Measurements from ENCODE around the gene MOB2.

Gene MOB2

GRCh38 chr11:1486054-1486825 is at the start of gene MOB2:
Gene MOB2 (minus strand): TSS chr11:1486779. CDS start chr11:1486556, 223 bp downstream.
- no peak for TF ChIP-seq CTCF (IDR thresholded peaks at IDR 0.05; ENCODE audit: control insufficient read depth, extremely low read depth, insufficient read depth)
- H3K4me3 ChIP-seq (ENCODE audit: low read depth, low read length): no peak within 1 kb of the TSS
- DNase-seq (ENCODE audit: low read depth): no peak

GRCh38 chr11:1534682-1535081 is 48.1 kb upstream of the MOB2 start:
- DNase-seq (ENCODE audit: low read depth): no peak
- TF ChIP-seq CTCF (IDR thresholded peaks at IDR 0.05; ENCODE audit: control insufficient read depth, extremely low read depth, insufficient read depth): no peak
- H3K4me3 ChIP-seq (ENCODE audit: low read depth, low read length): no peak overlapping the region

- no peak for TF ChIP-seq CTCF (IDR thresholded peaks at IDR 0.05; ENCODE audit: control insufficient read depth, extremely low read depth, insufficient read depth)
- no peak overlapping the region for H3K4me3 ChIP-seq (ENCODE audit: low read depth, low read length)
- no peak for DNase-seq (ENCODE audit: low read depth)
Measured at GRCh38 chr11:1534171-1534570, 47.6 kb upstream of the MOB2 start.

DNA sequence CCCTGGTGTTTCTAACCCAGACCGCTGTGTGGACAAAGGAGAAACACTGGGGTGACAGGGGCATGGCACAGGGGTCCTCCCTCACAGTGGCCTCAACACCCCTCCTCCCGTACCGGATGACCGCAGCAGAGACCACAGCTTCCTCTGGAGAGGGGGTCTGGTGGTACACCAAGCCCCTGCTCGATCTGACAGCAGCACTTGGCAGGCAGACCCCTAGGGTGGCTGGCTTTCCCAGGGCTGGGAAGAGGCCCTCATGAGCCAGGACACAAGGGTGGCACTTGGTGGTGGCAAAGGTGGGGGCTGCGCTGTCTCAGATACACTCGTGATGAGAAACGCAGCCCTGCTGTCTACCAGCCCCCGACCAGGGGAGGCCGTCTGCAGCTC is 46.8 kb upstream of the MOB2 start:
- no peak overlapping the region for H3K4me3 ChIP-seq (ENCODE audit: low read depth, low read length)
- no peak for DNase-seq (ENCODE audit: low read depth)
- no peak for TF ChIP-seq CTCF (IDR thresholded peaks at IDR 0.05; ENCODE audit: control insufficient read depth, extremely low read depth, insufficient read depth)

DNA sequence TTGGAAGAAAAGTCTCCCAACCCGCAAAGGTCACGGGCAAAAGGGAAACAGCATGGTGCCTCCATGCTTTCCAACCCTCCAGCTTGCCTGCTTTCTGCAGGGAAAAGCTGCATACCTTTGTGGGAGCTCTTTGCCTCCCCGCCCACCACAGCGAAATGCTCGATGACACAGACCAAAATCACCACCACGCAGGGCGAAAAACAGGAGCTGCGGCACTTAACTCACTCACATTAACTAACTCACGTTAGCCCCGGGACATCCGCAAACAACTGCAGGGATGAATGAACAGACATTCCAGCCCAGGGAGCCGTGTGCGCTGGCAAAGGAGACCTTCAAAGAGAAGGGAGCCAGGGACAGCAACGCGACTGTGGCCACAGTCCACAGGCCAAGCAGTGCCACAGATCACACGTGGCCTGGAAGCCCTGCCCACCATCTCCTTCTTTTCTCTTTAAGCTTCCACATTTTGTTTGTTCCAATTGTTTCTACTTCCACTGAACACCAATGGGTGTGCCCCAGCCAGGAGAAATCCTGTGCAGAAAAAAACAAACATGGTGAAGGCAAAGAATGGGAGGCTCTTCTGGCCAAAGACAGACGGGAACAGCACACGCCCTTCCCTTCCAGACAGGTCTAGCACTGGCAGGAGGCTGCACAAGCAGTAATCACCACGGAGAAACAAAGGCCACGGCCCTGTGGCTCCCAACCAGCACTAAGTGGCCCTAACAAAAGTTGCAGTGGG is 46.2 kb upstream of the MOB2 start:
- no peak for TF ChIP-seq CTCF (IDR thresholded peaks at IDR 0.05; ENCODE audit: control insufficient read depth, extremely low read depth, insufficient read depth)
- H3K4me3 ChIP-seq (ENCODE audit: low read depth, low read length): no peak overlapping the region
- DNase-seq (ENCODE audit: low read depth): no peak

GRCh38 chr11:1532014-1532586 is 45.5 kb upstream of the MOB2 start:
- no peak for DNase-seq (ENCODE audit: low read depth)
- no peak overlapping the region for H3K4me3 ChIP-seq (ENCODE audit: low read depth, low read length)
- TF ChIP-seq CTCF (IDR thresholded peaks at IDR 0.05; ENCODE audit: control insufficient read depth, extremely low read depth, insufficient read depth): no peak
